Neutrophil (primary cell): Measurements from ENCODE around the gene CDH18.
"Not testable (repeated sequence)": the region's sequence is repeated elsewhere in the genome, so short reads cannot be mapped to it uniquely, and the experiment has no call there.

Experiments used
- H3K27ac ChIP-seq: fragments of 200-600 bp; sonication (generic); 2 replicates; pipeline ENCODE4 v1.5.1; 2016; ENCODE audit warnings: mild to moderate bottlenecking, moderate library complexity
- H3K27me3 ChIP-seq: fragments of 200-600 bp; sonication (generic); 2 replicates; pipeline ENCODE4 v1.6.0; 2016; ENCODE audit warnings: mild to moderate bottlenecking
- H3K36me3 ChIP-seq: fragments of 200-600 bp; sonication (generic); 2 replicates; pipeline ENCODE4 v1.5.1; 2017
- H3K4me1 ChIP-seq, 2 experiments: fragments of 200-600 bp in 1 of 2; sonication (generic) in 1 of 2; 1 replicate in 1 of 2; 2 replicates in 1 of 2; pipeline versions ENCODE4 v1.5.1 to v1.6.1; 2013 to 2016; ENCODE audit warnings: low read depth in 1 of 2, low read length in 1 of 2, mild to moderate bottlenecking in 1 of 2, moderate library complexity in 1 of 2; ENCODE audit not compliant: control insufficient read depth in 1 of 2, insufficient read depth in 1 of 2
- H3K4me3 ChIP-seq, 2 experiments: fragments of 200-600 bp in 1 of 2; sonication (generic) in 1 of 2; 1 replicate in 1 of 2; 2 replicates in 1 of 2; pipeline ENCODE4 v1.5.1; 2013 to 2016; ENCODE audit warnings: low read depth in 1 of 2, low read length in 1 of 2, mild to moderate bottlenecking in 1 of 2, moderate library complexity in 1 of 2
- H3K9me3 ChIP-seq: fragments of 200-600 bp; sonication (generic); 2 replicates; pipeline ENCODE4 v1.5.1; 2016
- CTCF ChIP-seq: fragments of 200-600 bp; sonication (generic); IDR thresholded peaks from 2 replicates; pipeline ENCODE4 v1.5.1; 2016; ENCODE audit warnings: antibody characterized with exemption

Gene CDH18

GRCh38 chr5:19802686-19803085, 185.3 kb downstream of the CDH18 start:
- Histone ChIP-seq H3K36me3 (no peaks in the 10 kb centered on the region), H3K27me3 (no peaks in the 10 kb centered on the region), H3K4me1 (no peaks in the 10 kb centered on the region), H3K27ac (no peak overlapping the region), H3K9me3 (no peaks in the 10 kb centered on the region), H3K4me3 (no peak overlapping the region)
- no peak for TF ChIP-seq CTCF

DNA sequence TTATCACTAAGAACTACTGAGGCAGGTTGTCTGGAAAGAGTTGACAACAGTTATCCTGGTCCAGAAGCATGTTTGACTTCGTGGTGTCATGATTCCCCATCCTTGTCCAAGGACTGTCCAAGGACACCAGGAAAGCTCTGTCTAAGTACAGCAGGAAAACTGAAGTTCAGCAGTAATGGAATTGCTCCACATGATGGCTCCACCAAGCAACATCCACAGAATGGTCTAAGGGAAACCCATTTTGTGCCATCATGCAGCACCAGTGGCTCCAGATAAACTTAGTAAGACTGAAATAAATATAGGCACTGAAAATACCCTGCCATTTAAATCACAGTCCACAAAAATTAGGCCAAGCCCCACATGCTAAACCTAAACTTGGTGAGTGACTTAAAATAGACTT, 192.8 kb downstream of the CDH18 start:
- H3K4me1 ChIP-seq = no peaks in the 10 kb centered on the region
- H3K4me3 ChIP-seq = no peak overlapping the region
- H3K9me3 ChIP-seq = no peaks in the 10 kb centered on the region
- TF ChIP-seq CTCF = no peak
- H3K27me3 ChIP-seq = no peaks in the 10 kb centered on the region
- H3K27ac ChIP-seq = no peak overlapping the region
- H3K36me3 ChIP-seq = no peaks in the 10 kb centered on the region

DNA sequence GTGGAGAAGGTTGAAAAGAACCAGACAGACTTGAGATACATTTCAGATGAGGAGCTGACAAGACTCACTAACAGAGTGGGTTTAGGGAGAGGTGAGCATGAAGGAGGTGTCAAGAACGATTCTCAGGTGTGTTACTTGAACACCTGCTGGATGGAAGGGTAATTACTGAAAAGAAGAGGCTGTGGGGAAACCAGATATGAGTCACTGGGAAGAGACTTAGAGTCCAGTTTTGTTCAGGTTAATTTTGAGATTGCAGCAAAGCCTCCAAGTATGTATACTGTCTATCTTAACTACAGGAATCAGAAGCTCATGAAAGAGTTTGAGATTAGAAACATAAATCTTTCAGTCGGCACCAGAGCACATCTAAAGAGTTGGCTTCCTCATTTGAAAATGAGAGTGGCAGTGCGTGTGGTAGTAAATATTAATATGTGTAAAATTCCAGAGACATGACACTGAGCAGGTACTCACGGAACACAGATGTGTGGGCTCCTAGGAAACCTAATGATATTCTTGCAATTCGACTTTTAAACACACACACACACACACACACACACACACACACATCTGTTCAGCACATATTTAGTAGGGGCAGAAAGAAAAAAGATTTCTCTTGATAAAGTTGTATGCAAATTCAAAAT, 197.1 kb downstream of the CDH18 start:
- H3K27ac ChIP-seq = no peak overlapping the region
- TF ChIP-seq CTCF = no peak
- H3K9me3 ChIP-seq = no peaks in the 10 kb centered on the region
- H3K27me3 ChIP-seq = no peaks in the 10 kb centered on the region
- no peaks in the 10 kb centered on the region for H3K4me1 ChIP-seq
- no peaks in the 10 kb centered on the region for H3K36me3 ChIP-seq
- H3K4me3 ChIP-seq = no peak overlapping the region

GRCh38 chr5:19782566-19782965, 205.4 kb downstream of the CDH18 start:
- Histone ChIP-seq H3K36me3 (no peaks in the 10 kb centered on the region), H3K27me3 (no peaks in the 10 kb centered on the region), H3K27ac (no peak overlapping the region), H3K4me1 (no peaks in the 10 kb centered on the region), H3K9me3 (no peaks in the 10 kb centered on the region), H3K4me3 (no peak overlapping the region)
- no peak for TF ChIP-seq CTCF

- H3K4me1 ChIP-seq = no peaks in the 10 kb centered on the region
- H3K27me3 ChIP-seq = no peaks in the 10 kb centered on the region
- no peak overlapping the region for H3K27ac ChIP-seq
- H3K36me3 ChIP-seq = no peaks in the 10 kb centered on the region
- no peaks in the 10 kb centered on the region for H3K9me3 ChIP-seq
- no peak overlapping the region for H3K4me3 ChIP-seq
- no peak for TF ChIP-seq CTCF
Measured at GRCh38 chr5:19777363-19777762, 210.6 kb downstream of the CDH18 start.

- H3K4me3 ChIP-seq, H3K27me3 ChIP-seq, H3K36me3 ChIP-seq, H3K27ac ChIP-seq, H3K4me1 ChIP-seq, H3K9me3 ChIP-seq: not testable (repeated sequence)
Measured at GRCh38 chr5:19776886-19777285, 211.1 kb downstream of the CDH18 start.
